Measurements from ENCODE around the gene AGPS.

DNA sequence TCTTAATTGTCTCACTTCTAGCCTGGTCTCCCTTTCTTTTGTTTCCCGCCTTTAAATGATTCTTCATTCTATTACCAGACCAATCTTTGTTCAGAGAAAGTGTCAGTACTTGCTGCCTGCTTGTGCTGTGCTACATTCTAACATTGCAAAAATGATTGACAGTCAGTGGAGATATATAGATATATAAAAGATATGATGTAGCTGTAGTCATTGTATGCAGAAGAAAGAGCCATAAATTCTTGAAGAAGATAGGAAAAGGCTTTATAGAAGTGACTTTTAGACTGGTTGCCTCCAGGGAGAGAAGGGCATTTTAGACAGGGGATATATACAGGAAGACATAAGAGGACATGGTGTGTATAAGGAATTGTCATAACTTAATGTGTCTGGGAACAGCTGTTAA lies 13.6 kb downstream of the AGPS start:
- TF ChIP-seq POLR2A (IDR thresholded peaks at IDR 0.05) (no peak), CTCF (IDR thresholded peaks at IDR 0.05) (no peak)
